CD14-positive monocyte (primary cell): ENCODE measurements around the gene PPP3CA. TPM values are rescaled to one million over a fixed set of nuclear protein-coding genes. Genes with fewer than 3 reads are reported as not detected.

Source experiments
- DNase-seq, 3 donors: peaks; one replicate each; pipeline ENCODE4 v3.0.0-alpha.2; 2011 to 2022
- H2AFZ ChIP-seq: 2 replicates; pipeline ENCODE4 v1.6.0; 2012; ENCODE audit warnings: mild to moderate bottlenecking, low read depth, low read length, inconsistent platforms; ENCODE audit not compliant: insufficient read depth, poor library complexity, severe bottlenecking
- H3K27ac ChIP-seq, 2 donors: 1 replicate in 1 of 2; 2 replicates in 1 of 2; pipeline ENCODE4 v1.5.1; 2012 to 2013; ENCODE audit warnings: low read length in 2 of 2, control low read depth in 1 of 2, inconsistent platforms in 1 of 2, low read depth in 1 of 2, mild to moderate bottlenecking in 1 of 2
- H3K27me3 ChIP-seq, 2 donors: one replicate each; pipeline versions ENCODE4 v1.6.0 to v1.6.1; 2011 to 2013; ENCODE audit warnings: low read length in 2 of 2; ENCODE audit not compliant: control insufficient read depth in 2 of 2, insufficient read depth in 2 of 2
- H3K36me3 ChIP-seq, 2 donors: replicated peaks in 1 of 2; 1 replicate in 1 of 2; 2 replicates in 1 of 2; pipeline versions ENCODE4 v1.5.1 to v1.6.1; 2012 to 2013; ENCODE audit warnings: low read length in 2 of 2, control low read depth in 1 of 2, inconsistent platforms in 1 of 2, mild to moderate bottlenecking in 1 of 2; ENCODE audit not compliant: insufficient read depth in 2 of 2, control insufficient read depth in 1 of 2
- H3K4me1 ChIP-seq, 2 donors: 1 replicate in 1 of 2; 2 replicates in 1 of 2; pipeline versions ENCODE4 v1.5.1 to v1.6.1; 2012 to 2013; ENCODE audit warnings: low read length in 2 of 2, control low read depth in 1 of 2, inconsistent platforms in 1 of 2, mild to moderate bottlenecking in 1 of 2, moderate library complexity in 1 of 2; ENCODE audit not compliant: insufficient read depth in 2 of 2, control insufficient read depth in 1 of 2
- H3K4me2 ChIP-seq: replicated peaks from 2 replicates; pipeline ENCODE3; 2012; ENCODE audit warnings: low read length, moderate library complexity, mild to moderate bottlenecking; ENCODE audit not compliant: poor library complexity, severe bottlenecking; ENCODE audit errors: extremely low read depth
- H3K4me3 ChIP-seq, 3 experiments: fragments of 200-600 bp in 1 of 3; sonication (generic) in 1 of 3; replicated peaks in 1 of 3; 1 replicate in 2 of 3; 2 replicates in 1 of 3; pipeline ENCODE4 v1.5.1; 2011 to 2013; ENCODE audit warnings: low read length in 3 of 3, mild to moderate bottlenecking in 3 of 3, control low read depth in 2 of 3, low read depth in 2 of 3, inconsistent platforms in 1 of 3, moderate library complexity in 1 of 3
- H3K79me2 ChIP-seq: 2 replicates; pipeline ENCODE4 v1.6.0; 2012; ENCODE audit warnings: mild to moderate bottlenecking, control low read depth, inconsistent platforms, low read length, moderate library complexity; ENCODE audit not compliant: insufficient read depth
- H3K9ac ChIP-seq: 2 replicates; pipeline ENCODE4 v1.6.0; 2017; ENCODE audit warnings: low read length, mild to moderate bottlenecking; ENCODE audit not compliant: insufficient read depth, poor library complexity, severe bottlenecking
- H3K9me3 ChIP-seq, 2 donors: replicated peaks in 1 of 2; 1 replicate in 1 of 2; 2 replicates in 1 of 2; pipeline versions ENCODE4 v1.5.1 to v1.6.1; 2012 to 2013; ENCODE audit warnings: low read length in 2 of 2, control low read depth in 1 of 2; ENCODE audit not compliant: control insufficient read depth in 1 of 2, insufficient read depth in 1 of 2
- H4K20me1 ChIP-seq: 2 replicates; pipeline ENCODE4 v1.6.0; 2012; ENCODE audit warnings: mild to moderate bottlenecking, low read length, control low read depth, moderate library complexity; ENCODE audit not compliant: insufficient read depth
- H3K27ac Mint-ChIP-seq, 7 donors: one replicate each; pipeline ENCODE4 v1.8.0; 2020; ENCODE audit warnings: mild to moderate bottlenecking in 7 of 7, mixed read lengths in 7 of 7, moderate library complexity in 6 of 7, inconsistent platforms in 2 of 7
- H3K27me3 Mint-ChIP-seq, 3 donors: one replicate each; pipeline ENCODE4 v1.8.0; 2021 to 2022; ENCODE audit warnings: low read depth in 3 of 3, mild to moderate bottlenecking in 3 of 3, mixed read lengths in 3 of 3, moderate library complexity in 3 of 3, inconsistent platforms in 1 of 3
- H3K36me3 Mint-ChIP-seq, 2 donors: one replicate each; pipeline ENCODE4 v1.8.0; 2020; ENCODE audit warnings: mixed read lengths in 2 of 2, inconsistent platforms in 1 of 2, mild to moderate bottlenecking in 1 of 2
- H3K4me1 Mint-ChIP-seq: one replicate; pipeline ENCODE4 v1.8.0; 2020; ENCODE audit warnings: mild to moderate bottlenecking, mixed read lengths
- H3K4me3 Mint-ChIP-seq, 2 donors: one replicate each; pipeline ENCODE4 v1.8.0; 2020; ENCODE audit warnings: mild to moderate bottlenecking in 2 of 2, mixed read lengths in 2 of 2, moderate library complexity in 1 of 2
- H3K9me3 Mint-ChIP-seq, 7 donors: one replicate each; pipeline ENCODE4 v1.8.0; 2020 to 2022; ENCODE audit warnings: mixed read lengths in 7 of 7, mild to moderate bottlenecking in 6 of 7, moderate library complexity in 6 of 7, inconsistent platforms in 2 of 7
- WGBS: methylation state at CpG from one replicate; pipeline ENCODE4 v1.1.5; 2013; ENCODE audit warnings: missing lambda C conversion rate; ENCODE audit not compliant: insufficient coverage; 5-methylcytosine and 5-hydroxymethylcytosine counted together
- intact Hi-C, 2 donors: fragments of 100-400 bp; cut with micrococcal nuclease; formaldehyde crosslinking; loops; one replicate each; pipeline versions ENCODE4 v1.15.0 to v1.15.1; 2023
- polyA plus RNA-seq, 3 donors: library from polyadenylated mRNA; depleted of rRNA in 1 of 3; unstranded in 2 of 3; stranded (reverse) in 1 of 3; fragments of 300-500 nt in 2 of 3; fragments of >200 nt in 1 of 3; fragmentation: Illumina TruSeq in 2 of 3; gene quantifications; 1 replicate in 2 of 3; 2 replicates in 1 of 3; pipeline ENCODE4 v1.2.3, GENCODE V29; 2012 to 2021
- TF ChIP-seq, protein P1 (sequence below): fragments of 200-600 bp; IDR thresholded peaks from one replicate; pipeline ENCODE4 v1.8.0; 2022; ENCODE audit warnings: antibody characterized with exemption, mild to moderate bottlenecking

Gene PPP3CA
- polyA plus RNA-seq, 3 donors: 5.1 to 9.7 (median 8.9) TPM

GRCh38 chr4:101218346-101218745 lies 129.0 kb downstream of the PPP3CA start:
- intact Hi-C loops: no loop called here
- no peaks in the 10 kb centered on the region for H3K36me3 Mint-ChIP-seq
- no CpG with 5 or more reads among the region's 3 CpGs for WGBS
- Histone ChIP-seq H3K4me3 (no peak overlapping the region), H3K9me3 (no peaks in the 10 kb centered on the region), H3K9ac (no peak overlapping the region), H3K27ac (no peak overlapping the region), H3K4me2 (no peak overlapping the region), H4K20me1 (peaks cover 98% of the 10 kb centered on the region), H3K4me1 (peaks cover 0 to 2% of the 10 kb centered on the region in 2 donors), H3K36me3 (no peaks in the 10 kb centered on the region), H3K79me2 (peaks cover 79% of the 10 kb centered on the region), H2AFZ (no peak overlapping the region), H3K27me3 (no peaks in the 10 kb centered on the region)
- H3K9me3 Mint-ChIP-seq: no peaks in the 10 kb centered on the region
- no peak overlapping the region for H3K27ac Mint-ChIP-seq
- H3K27me3 Mint-ChIP-seq: no peaks in the 10 kb centered on the region
- H3K4me1 Mint-ChIP-seq: peaks cover 4% of the 10 kb centered on the region
- TF ChIP-seq, protein P1, sequence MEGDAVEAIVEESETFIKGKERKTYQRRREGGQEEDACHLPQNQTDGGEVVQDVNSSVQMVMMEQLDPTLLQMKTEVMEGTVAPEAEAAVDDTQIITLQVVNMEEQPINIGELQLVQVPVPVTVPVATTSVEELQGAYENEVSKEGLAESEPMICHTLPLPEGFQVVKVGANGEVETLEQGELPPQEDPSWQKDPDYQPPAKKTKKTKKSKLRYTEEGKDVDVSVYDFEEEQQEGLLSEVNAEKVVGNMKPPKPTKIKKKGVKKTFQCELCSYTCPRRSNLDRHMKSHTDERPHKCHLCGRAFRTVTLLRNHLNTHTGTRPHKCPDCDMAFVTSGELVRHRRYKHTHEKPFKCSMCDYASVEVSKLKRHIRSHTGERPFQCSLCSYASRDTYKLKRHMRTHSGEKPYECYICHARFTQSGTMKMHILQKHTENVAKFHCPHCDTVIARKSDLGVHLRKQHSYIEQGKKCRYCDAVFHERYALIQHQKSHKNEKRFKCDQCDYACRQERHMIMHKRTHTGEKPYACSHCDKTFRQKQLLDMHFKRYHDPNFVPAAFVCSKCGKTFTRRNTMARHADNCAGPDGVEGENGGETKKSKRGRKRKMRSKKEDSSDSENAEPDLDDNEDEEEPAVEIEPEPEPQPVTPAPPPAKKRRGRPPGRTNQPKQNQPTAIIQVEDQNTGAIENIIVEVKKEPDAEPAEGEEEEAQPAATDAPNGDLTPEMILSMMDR: no peak
- no peak for DNase-seq
- no peak overlapping the region for H3K4me3 Mint-ChIP-seq

DNA sequence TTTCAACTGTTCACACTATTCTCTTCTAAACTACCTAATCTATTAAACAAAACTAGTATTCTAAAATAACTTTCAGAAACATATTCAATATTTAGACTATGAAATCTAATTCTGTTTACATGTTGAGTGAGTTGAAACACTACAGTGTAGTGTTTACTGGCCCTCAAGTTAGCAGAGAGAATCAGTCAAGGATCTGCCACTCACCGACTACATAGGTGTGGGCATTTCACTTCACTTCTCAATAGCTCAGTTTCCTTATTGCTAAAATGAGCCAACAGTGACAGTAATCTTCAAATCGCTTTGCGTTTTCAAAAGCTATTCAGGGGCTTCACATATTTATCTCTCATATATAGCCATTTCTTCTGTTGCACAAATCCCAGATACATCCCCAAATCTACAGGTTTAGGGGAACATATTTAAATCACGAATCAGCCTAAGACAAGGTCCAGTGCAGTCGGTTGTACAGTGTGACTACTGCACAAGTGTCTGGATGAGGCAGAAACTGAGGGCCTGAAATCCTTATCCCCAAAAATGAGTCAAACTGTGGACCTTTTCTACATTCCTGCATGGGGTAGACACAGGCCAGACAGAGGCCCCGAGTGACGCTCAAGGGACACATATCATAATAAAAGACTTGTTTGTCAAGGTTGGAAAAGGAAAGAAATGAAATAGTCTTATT lies 129.8 kb downstream of the PPP3CA start:
- Mint-ChIP-seq H3K27ac (peak overlapping the region in 1 of 7 donors; percentile 74), H3K27me3 (no peaks in the 10 kb centered on the region), H3K4me1 (peaks cover 4% of the 10 kb centered on the region), H3K4me3 (no peak overlapping the region), H3K36me3 (no peaks in the 10 kb centered on the region), H3K9me3 (no peaks in the 10 kb centered on the region)
- Histone ChIP-seq H3K9ac (no peak overlapping the region), H3K79me2 (peaks cover 79% of the 10 kb centered on the region), H2AFZ (no peak overlapping the region), H3K27me3 (no peaks in the 10 kb centered on the region), H3K27ac (no peak overlapping the region), H3K9me3 (no peaks in the 10 kb centered on the region), H3K36me3 (no peaks in the 10 kb centered on the region), H4K20me1 (peaks cover 98% of the 10 kb centered on the region), H3K4me3 (no peak overlapping the region), H3K4me1 (peaks cover 0 to 2% of the 10 kb centered on the region in 2 donors), H3K4me2 (no peak overlapping the region)
- TF ChIP-seq, protein P1: no peak
- no peak for DNase-seq
- 97% methylated on average over 5 of the region's 7 CpGs for WGBS
- intact Hi-C loops: no loop called here
